Measurements from ENCODE around the gene PSMC1. TPM values are rescaled to one million over a fixed set of nuclear protein-coding genes. Genes with fewer than 3 reads are reported as not detected.

The PSMC1 gene
- polyA plus RNA-seq, 2 of the 4 experiments (the other 2 are of a cell fraction): 328 to 336 TPM

DNA sequence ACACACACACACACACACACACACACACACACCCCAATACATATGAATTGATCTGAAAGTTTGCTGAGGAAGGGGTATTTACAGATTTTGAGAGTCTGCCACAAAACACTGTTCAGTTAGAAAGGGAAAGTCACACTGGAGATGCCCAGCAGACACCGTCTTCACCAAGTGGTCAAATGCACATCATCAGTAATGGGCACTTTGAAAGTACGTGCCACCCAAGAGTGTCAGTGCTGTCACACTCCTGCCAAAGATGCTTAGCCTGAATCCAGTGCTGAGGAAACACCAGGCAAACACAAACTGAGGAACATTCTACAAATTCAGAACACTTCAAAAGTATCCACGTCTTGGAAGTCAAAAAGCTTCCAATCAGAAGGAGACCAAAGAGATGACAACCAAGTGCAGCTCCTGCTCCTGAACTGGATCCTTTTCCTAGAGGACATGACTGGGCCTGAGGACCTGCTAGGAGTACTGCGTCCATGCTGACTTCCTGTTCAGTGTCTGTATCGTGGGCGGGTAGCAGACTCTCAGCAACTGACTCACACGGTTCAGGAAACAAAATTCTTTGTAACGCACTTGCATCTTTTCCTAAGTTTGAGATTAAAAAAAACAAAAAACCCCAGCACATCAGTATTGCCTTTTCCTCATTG is 18.6 kb downstream of the PSMC1 start:
- Histone ChIP-seq H3K9me3 (no peaks in the 10 kb centered on the region), H3K4me2 (no peak overlapping the region), H3K4me1 (no peaks in the 10 kb centered on the region), H3K4me3 (no peak overlapping the region), H3K27ac (no peak overlapping the region)
- no peak for DNase-seq (ENCODE audit: low read depth in 1 of 2, low spot score in 1 of 2)
- whole genome bisulfite sequencing (ENCODE audit: missing lambda C conversion rate): 91% methylated on average over 8 of the region's 8 CpGs
- peak in 1 of 2 experiments; percentile 8; a peak in 2 of 6 replicates for ATAC-seq
- FAIRE-seq: no peak
- POLR2A ChIA-PET: no interaction called here
- CTCF ChIA-PET: interaction anchor here (0.8 to 2.1 kb wide), 4 partner anchors 10 to 26 kb away, joined by 3 to 8 read pairs (median 5); no protein-coding TSS in a partner anchor
- TF ChIP-seq SREBF2 (IDR thresholded peaks at IDR 0.05): no peak
- no peak for TF ChIP-seq TP53 (CRISPR knock-in tag; IDR thresholded peaks at IDR 0.05)
- no peak for TF ChIP-seq HDAC2 (IDR thresholded peaks at IDR 0.05)
- TF ChIP-seq, protein P1, sequence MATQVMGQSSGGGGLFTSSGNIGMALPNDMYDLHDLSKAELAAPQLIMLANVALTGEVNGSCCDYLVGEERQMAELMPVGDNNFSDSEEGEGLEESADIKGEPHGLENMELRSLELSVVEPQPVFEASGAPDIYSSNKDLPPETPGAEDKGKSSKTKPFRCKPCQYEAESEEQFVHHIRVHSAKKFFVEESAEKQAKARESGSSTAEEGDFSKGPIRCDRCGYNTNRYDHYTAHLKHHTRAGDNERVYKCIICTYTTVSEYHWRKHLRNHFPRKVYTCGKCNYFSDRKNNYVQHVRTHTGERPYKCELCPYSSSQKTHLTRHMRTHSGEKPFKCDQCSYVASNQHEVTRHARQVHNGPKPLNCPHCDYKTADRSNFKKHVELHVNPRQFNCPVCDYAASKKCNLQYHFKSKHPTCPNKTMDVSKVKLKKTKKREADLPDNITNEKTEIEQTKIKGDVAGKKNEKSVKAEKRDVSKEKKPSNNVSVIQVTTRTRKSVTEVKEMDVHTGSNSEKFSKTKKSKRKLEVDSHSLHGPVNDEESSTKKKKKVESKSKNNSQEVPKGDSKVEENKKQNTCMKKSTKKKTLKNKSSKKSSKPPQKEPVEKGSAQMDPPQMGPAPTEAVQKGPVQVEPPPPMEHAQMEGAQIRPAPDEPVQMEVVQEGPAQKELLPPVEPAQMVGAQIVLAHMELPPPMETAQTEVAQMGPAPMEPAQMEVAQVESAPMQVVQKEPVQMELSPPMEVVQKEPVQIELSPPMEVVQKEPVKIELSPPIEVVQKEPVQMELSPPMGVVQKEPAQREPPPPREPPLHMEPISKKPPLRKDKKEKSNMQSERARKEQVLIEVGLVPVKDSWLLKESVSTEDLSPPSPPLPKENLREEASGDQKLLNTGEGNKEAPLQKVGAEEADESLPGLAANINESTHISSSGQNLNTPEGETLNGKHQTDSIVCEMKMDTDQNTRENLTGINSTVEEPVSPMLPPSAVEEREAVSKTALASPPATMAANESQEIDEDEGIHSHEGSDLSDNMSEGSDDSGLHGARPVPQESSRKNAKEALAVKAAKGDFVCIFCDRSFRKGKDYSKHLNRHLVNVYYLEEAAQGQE (IDR thresholded peaks at IDR 0.05): no peak
- 0 out of 2 replicates have a peak, but pooled peaks have one; percentile 4 for TF ChIP-seq POLR2AphosphoS2 (conservative IDR thresholded peaks at IDR 0.05; ENCODE audit: low read length)

DNA sequence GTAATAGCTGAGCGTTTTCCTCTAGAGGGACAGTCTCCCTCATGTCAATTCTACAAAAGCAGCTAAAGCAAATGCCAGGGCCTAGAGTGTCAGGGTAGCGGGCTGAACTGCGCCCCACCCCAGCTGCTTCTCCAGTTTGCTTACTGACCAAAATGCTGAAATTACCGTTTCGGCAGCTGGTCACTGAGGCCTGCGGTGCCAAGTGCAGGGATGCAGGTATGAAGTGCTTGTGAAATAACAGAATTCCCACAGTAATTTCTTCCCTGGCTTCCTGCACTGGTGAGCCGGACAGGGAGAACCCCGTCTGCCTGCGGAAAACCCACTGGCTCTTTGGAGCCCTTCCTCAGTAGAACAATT is 19.1 kb downstream of the PSMC1 start:
- H3K4me3 ChIP-seq: no peak overlapping the region
- POLR2A ChIA-PET: no interaction called here
- 92% methylated on average over 9 of the region's 9 CpGs for WGBS (ENCODE audit: missing lambda C conversion rate)
- TF ChIP-seq POLR2AphosphoS2 (conservative IDR thresholded peaks at IDR 0.05; ENCODE audit: low read length): 0 out of 2 replicates have a peak, but pooled peaks have one; percentile 29
- no peak for TF ChIP-seq EHMT2 (IDR thresholded peaks at IDR 0.05; ENCODE audit: low read depth)
- DNase-seq (ENCODE audit: low read depth in 1 of 2, low spot score in 1 of 2) (no peak), FAIRE-seq (no peak), ATAC-seq (no peak)
- CTCF ChIA-PET: interaction anchor here (0.8 to 2.1 kb wide), 5 partner anchors 9 to 424 kb away, joined by 3 to 8 read pairs (median 5); no protein-coding TSS in a partner anchor
- no peaks in the 10 kb centered on the region for H3K4me1 ChIP-seq
- H3K9me3 ChIP-seq: no peaks in the 10 kb centered on the region
- H3K4me2 ChIP-seq: no peak overlapping the region
- no peak overlapping the region for H3K27ac ChIP-seq

DNA sequence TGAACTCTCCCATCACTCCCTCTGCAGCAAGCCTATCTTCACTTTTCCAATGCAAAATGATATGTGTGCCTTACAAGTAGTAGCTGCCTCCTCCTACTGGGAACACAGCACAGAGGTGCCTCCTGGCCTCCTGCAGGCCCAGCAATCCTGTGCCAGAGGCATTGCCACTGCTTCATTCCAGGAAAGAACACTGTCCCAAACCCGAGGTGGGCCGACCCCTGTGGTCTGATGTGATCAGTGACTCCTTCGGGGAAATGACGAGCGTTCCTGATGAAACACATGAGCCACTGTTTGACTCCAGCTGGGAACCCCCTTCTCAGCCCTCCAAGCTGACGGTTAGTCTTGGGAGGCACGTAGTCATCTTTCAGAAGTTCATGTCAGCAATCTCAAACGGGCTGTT is 19.5 kb downstream of the PSMC1 start:
- H3K4me1 ChIP-seq: no peaks in the 10 kb centered on the region
- POLR2A ChIA-PET: no interaction called here
- H3K9me3 ChIP-seq: no peaks in the 10 kb centered on the region
- TF ChIP-seq, protein P2, sequence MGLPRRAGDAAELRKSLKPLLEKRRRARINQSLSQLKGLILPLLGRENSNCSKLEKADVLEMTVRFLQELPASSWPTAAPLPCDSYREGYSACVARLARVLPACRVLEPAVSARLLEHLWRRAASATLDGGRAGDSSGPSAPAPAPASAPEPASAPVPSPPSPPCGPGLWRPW (IDR thresholded peaks at IDR 0.05): no peak
- TF ChIP-seq ZSCAN20 (CRISPR knock-in tag; IDR thresholded peaks at IDR 0.05) (no peak), TFCP2L1 (CRISPR knock-in tag; IDR thresholded peaks at IDR 0.05) (no peak), POLR2A (IDR thresholded peaks at IDR 0.05; ENCODE audit: low read length) (no peak), ZNF302 (CRISPR knock-in tag; IDR thresholded peaks at IDR 0.05) (no peak)
- peak in 1 of 2 experiments; percentile 15; a peak in 2 of 6 replicates for ATAC-seq
- WGBS (ENCODE audit: missing lambda C conversion rate): 80% methylated on average over 8 of the region's 8 CpGs
- no peak overlapping the region for H3K27ac ChIP-seq
- FAIRE-seq: no peak
- DNase-seq (ENCODE audit: low read depth in 1 of 2, low spot score in 1 of 2): no peak
- no peak overlapping the region for H3K4me2 ChIP-seq
- CTCF ChIA-PET: interaction anchor here (0.8 to 2.1 kb wide), 6 partner anchors 8 to 424 kb away, joined by 3 to 8 read pairs (median 4); no protein-coding TSS in a partner anchor
- no peak overlapping the region for H3K4me3 ChIP-seq

DNA sequence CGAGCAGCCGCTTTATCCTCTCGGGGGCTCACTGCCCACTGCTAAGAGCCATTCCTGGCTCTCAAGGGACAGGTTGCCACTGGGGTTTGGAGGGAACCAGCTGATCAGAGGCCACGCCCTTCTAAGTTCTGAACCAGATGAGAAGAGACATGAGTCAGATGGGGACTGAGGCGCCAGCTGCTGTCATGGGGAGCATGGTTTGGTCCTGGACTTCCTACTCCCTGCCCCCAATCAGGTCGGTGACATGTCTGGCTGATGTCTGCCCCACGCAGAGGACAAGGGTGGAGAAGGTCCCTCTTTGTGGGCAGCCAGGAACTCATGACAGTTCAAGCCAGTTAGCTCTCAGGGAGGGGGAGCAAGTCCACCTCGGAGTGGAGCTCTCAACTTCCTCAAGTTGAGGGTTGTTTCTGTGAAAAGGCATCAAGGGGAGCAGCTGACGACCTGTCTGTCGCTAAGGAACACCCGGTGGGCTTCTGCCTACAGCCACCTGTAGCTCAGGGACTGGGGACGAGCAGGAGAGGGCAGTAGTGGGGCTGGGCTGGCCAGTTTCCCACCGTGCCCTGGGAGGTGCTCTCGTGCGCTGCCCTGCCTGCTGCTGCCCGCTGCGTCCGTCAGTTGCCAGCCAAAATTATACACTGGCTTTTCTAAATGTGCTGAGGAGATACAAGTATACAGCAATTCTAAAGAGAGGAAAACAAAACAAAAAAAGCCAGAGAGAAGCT is 20.5 kb downstream of the PSMC1 start:
- no peak overlapping the region for H3K4me3 ChIP-seq
- no peak for DNase-seq (ENCODE audit: low read depth in 1 of 2, low spot score in 1 of 2)
- no peak overlapping the region for H3K4me2 ChIP-seq
- H3K9me3 ChIP-seq: no peaks in the 10 kb centered on the region
- FAIRE-seq: no peak
- ChIA-PET CTCF (interaction anchor here (0.8 to 2.1 kb wide), 4 partner anchors 9 to 423 kb away, joined by 3 to 8 read pairs (median 4); no protein-coding TSS in a partner anchor), POLR2A (no interaction called here)
- peak; percentile 17 to 24; a peak in 4 of 6 replicates for ATAC-seq
- peaks cover 5% of the 10 kb centered on the region; the same call in 1 of the 3 replicates for H3K4me1 ChIP-seq
- H3K27ac ChIP-seq: no peak overlapping the region
- WGBS (ENCODE audit: missing lambda C conversion rate): 89% methylated on average over 18 of the region's 18 CpGs
- TF ChIP-seq RCOR1 (IDR thresholded peaks at IDR 0.05; ENCODE audit: low read depth, low read length) (no peak), CBX8 (IDR thresholded peaks at IDR 0.05) (no peak), POLR2A (IDR thresholded peaks at IDR 0.05; ENCODE audit: low read length) (no peak), FOSB (CRISPR knock-in tag; IDR thresholded peaks at IDR 0.05) (no peak), ESRRA (IDR thresholded peaks at IDR 0.05; ENCODE audit: borderline replicate concordance, low read length) (no peak), RARB (CRISPR knock-in tag; IDR thresholded peaks at IDR 0.05) (no peak), CBX2 (IDR thresholded peaks at IDR 0.05; ENCODE audit: borderline replicate concordance, low read depth) (no peak)
- TF ChIP-seq, protein P3, sequence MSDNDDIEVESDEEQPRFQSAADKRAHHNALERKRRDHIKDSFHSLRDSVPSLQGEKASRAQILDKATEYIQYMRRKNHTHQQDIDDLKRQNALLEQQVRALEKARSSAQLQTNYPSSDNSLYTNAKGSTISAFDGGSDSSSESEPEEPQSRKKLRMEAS (IDR thresholded peaks at IDR 0.05): no peak
- TF ChIP-seq, protein P4, sequence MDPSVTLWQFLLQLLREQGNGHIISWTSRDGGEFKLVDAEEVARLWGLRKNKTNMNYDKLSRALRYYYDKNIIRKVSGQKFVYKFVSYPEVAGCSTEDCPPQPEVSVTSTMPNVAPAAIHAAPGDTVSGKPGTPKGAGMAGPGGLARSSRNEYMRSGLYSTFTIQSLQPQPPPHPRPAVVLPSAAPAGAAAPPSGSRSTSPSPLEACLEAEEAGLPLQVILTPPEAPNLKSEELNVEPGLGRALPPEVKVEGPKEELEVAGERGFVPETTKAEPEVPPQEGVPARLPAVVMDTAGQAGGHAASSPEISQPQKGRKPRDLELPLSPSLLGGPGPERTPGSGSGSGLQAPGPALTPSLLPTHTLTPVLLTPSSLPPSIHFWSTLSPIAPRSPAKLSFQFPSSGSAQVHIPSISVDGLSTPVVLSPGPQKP (IDR thresholded peaks at IDR 0.05; ENCODE audit: low read depth, low read length): no peak
- TF ChIP-seq, protein P1 (IDR thresholded peaks at IDR 0.05): no peak
